Measurements from ENCODE around the gene EDIL3. TPM values are rescaled to one million over a fixed set of nuclear protein-coding genes. Genes with fewer than 3 reads are reported as not detected.

EDIL3 gene
- total and polyA plus RNA-seq, 2 of the 8 experiments (the other 6 are each of a cell fraction or from before 2014, with no cell fraction given) = 14.7 to 47.2 TPM

DNA sequence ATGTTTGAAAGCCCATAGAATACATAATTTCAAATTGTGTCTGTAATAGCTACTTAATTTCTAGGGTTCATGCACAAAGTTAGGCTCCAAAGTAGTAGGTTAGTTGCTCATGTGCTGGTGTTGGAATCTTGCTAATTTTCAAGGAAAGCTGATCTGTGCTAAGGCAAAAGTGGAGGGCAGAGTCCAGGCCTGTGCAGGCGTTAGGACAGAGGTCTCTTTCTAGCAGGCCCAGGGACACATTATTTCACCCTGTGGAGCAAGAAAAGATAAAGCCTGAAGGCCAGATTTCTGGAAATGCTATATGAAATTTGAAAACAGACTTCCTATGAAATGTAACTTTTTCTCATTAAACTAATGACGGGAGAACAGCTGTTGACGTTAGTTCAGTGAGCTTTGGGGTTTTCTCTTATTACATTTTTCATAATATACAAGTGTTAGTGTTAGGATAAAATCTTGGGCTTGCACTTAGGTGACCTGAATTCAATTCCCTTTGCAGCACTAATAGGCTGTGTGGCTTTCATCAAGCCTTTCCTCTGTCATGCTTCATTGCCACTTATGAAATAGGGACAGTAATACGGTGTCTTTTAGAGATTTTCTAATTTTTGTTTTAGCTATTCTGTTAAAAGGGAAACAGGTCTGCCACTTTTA, 467.3 kb downstream of the EDIL3 start (continued):
- TF ChIP-seq RFX5 (IDR thresholded peaks at IDR 0.05; ENCODE audit: borderline replicate concordance, low read depth, low read length) = no peak

All from H1 (cell line).